Measurements from ENCODE around the gene HDDC3.

GRCh38 chr15:90954712-90955623 is 22.6 kb upstream of the HDDC3 start, which contains the start of gene RCCD1:
- TF ChIP-seq CTCF (IDR thresholded peaks at IDR 0.05) (no peak), POLR2A (IDR thresholded peaks at IDR 0.05) (peak; percentile 64)

Data from right lobe of liver (tissue), 4 donors.